ENCODE results near the gene NUP85.
"Not testable (repeated sequence)": the region's sequence is repeated elsewhere in the genome, so short reads cannot be mapped to it uniquely, and the experiment has no call there.

NUP85 gene

GRCh38 chr17:75241143-75241430 is 35.6 kb downstream of the NUP85 start:
- Histone ChIP-seq H3K9me3 (no peaks in the 10 kb centered on the region), H3K4me1 (no peaks in the 10 kb centered on the region), H3K36me3 (replicated peaks) (peaks cover 94% of the 10 kb centered on the region), H3K27me3 (ENCODE audit: low read depth) (no peaks in the 10 kb centered on the region), H3K4me3 (no peak overlapping the region)
- no peak for DNase-seq (ENCODE audit: low spot score in 2 of 2)
- in situ Hi-C loops (cut with MboI; ENCODE audit: low sequenced_read_pairs), result no loop called here

GRCh38 chr17:75241502-75241901 is 36.0 kb downstream of the NUP85 start:
- Histone ChIP-seq H3K4me3 (no peak overlapping the region), H3K27me3 (ENCODE audit: low read depth) (no peaks in the 10 kb centered on the region), H3K4me1 (no peaks in the 10 kb centered on the region), H3K36me3 (replicated peaks) (peaks cover 94% of the 10 kb centered on the region), H3K9me3 (no peaks in the 10 kb centered on the region)
- in situ Hi-C loops (cut with MboI; ENCODE audit: low sequenced_read_pairs), result no loop called here
- DNase-seq (ENCODE audit: low spot score in 2 of 2), result no peak

- in situ Hi-C loops (cut with MboI; ENCODE audit: low sequenced_read_pairs), result no loop called here
- Histone ChIP-seq H3K4me1 (no peaks in the 10 kb centered on the region), H3K4me3 (no peak overlapping the region), H3K36me3 (replicated peaks) (peaks cover 91% of the 10 kb centered on the region), H3K27me3 (ENCODE audit: low read depth) (no peaks in the 10 kb centered on the region), H3K9me3 (no peaks in the 10 kb centered on the region)
- DNase-seq (ENCODE audit: low spot score in 2 of 2), result no peak
Observed at GRCh38 chr17:75241996-75242460, 36.5 kb downstream of the NUP85 start.

- peaks cover 86% of the 10 kb centered on the region for H3K36me3 ChIP-seq (replicated peaks)
- no peaks in the 10 kb centered on the region for H3K4me1 ChIP-seq
- no peak for DNase-seq (ENCODE audit: low spot score in 2 of 2)
- no peak overlapping the region for H3K4me3 ChIP-seq
- no peaks in the 10 kb centered on the region for H3K9me3 ChIP-seq
- H3K27me3 ChIP-seq (ENCODE audit: low read depth), result no peaks in the 10 kb centered on the region
- in situ Hi-C loops (cut with MboI; ENCODE audit: low sequenced_read_pairs), result no loop called here
Observed at GRCh38 chr17:75242461-75243042, 37.1 kb downstream of the NUP85 start.

DNA sequence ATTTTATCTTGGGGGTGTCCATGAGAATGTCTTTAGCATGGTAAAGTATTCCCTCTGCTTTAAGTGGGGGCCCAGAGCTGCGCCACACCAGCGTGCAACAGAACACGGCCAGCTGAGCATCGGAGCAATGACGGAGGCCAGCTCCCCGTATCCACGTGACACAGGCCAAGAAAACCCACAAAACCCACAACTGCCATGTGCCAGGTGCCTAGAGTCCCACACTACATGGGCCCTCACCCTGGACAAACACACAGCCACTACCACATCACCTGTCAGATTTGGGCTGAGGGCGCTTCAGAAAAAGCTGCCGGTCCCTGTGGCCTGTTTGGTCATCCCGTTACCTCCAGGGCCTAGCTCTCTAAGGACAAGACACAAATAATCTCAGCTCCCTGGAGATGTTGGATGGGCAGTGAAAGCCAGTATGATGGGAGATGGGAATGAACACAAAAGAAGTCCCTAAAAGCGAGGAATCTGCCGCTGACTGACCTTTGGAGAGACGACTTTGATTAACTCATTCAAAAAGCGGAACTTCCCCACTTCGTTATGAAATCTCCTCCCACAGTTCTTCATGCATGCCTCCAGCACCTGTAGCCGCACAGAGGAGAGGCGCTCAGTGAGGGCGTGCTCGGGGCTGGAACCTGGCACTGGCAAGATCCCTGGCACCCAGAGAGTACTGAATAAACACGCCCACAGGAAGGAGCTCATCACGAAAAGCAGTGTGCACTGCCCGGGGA is 38.8 kb downstream of the NUP85 start:
- no peaks in the 10 kb centered on the region for H3K9me3 ChIP-seq
- H3K36me3 ChIP-seq (replicated peaks), result peaks cover 70% of the 10 kb centered on the region
- in situ Hi-C loops (cut with MboI; ENCODE audit: low sequenced_read_pairs), result no loop called here
- H3K4me1 ChIP-seq, result no peaks in the 10 kb centered on the region
- DNase-seq (ENCODE audit: low spot score in 2 of 2), result no peak
- H3K4me3 ChIP-seq, result no peak overlapping the region
- H3K27me3 ChIP-seq (ENCODE audit: low read depth), result no peaks in the 10 kb centered on the region

- H3K4me1 ChIP-seq, result no peaks in the 10 kb centered on the region
- H3K27me3 ChIP-seq (ENCODE audit: low read depth), result no peaks in the 10 kb centered on the region
- DNase-seq (ENCODE audit: low spot score in 2 of 2), result no peak
- peaks cover 65% of the 10 kb centered on the region for H3K36me3 ChIP-seq (replicated peaks)
- in situ Hi-C loops (cut with MboI; ENCODE audit: low sequenced_read_pairs), result no loop called here
- no peaks in the 10 kb centered on the region for H3K9me3 ChIP-seq
- H3K4me3 ChIP-seq, result no peak overlapping the region
Observed at GRCh38 chr17:75245011-75245410, 39.5 kb downstream of the NUP85 start.

GRCh38 chr17:75246404-75246803 is 40.9 kb downstream of the NUP85 start:
- Histone ChIP-seq H3K36me3 (replicated peaks) (peaks cover 51% of the 10 kb centered on the region), H3K4me1 (no peaks in the 10 kb centered on the region), H3K27me3 (ENCODE audit: low read depth) (no peaks in the 10 kb centered on the region), H3K4me3 (no peak overlapping the region), H3K9me3 (no peaks in the 10 kb centered on the region)
- in situ Hi-C loops (cut with MboI; ENCODE audit: low sequenced_read_pairs), result no loop called here
- DNase-seq (ENCODE audit: low spot score in 2 of 2), result no peak

DNA sequence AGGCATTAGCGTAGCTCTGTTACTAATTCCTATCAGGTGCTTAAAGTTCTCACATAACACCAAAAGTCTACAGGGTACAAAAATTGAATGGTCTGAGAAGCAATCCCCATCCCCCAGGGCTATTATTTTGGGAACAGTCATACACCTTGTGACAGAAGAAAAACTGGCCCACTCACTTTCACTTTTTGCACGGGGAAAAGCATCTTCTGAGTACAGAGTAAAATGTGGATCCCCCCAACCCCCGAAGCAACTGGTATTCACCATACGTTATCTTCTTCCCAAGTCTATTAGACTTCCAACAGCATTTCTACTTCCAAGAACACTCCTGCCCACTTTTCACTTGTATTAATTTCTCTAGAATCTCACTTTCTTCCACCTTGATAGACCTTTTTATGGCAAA is 44.1 kb downstream of the NUP85 start:
- Histone ChIP-seq H3K36me3 (replicated peaks) (peaks cover 20% of the 10 kb centered on the region), H3K9me3 (no peaks in the 10 kb centered on the region), H3K4me3 (no peak overlapping the region), H3K4me1 (no peaks in the 10 kb centered on the region), H3K27me3 (ENCODE audit: low read depth) (no peaks in the 10 kb centered on the region)
- DNase-seq (ENCODE audit: low spot score in 2 of 2), result no peak
- in situ Hi-C loops (cut with MboI; ENCODE audit: low sequenced_read_pairs), result no loop called here

DNA sequence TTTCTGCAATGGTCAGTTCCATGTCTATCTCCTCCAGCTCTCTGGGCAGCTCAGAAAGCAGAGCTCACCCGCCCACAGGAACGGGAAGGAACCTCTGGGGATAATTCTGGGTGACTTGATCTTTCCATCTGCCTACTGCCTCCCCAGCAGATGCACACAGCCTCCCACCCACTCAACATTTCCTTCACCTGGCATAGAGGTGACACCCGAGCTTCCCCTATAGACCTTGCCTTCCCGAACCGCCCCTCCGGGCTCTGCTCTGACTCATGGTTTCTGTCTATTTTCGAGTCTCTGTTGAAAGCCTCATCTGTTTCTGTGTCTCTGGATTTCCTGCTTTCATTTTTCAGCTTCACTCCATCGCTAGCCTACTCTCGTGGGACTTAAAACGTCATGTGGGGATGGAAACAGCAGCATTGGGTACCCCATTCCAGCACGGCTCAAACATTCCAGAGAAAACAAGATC is 44.6 kb downstream of the NUP85 start:
- no peaks in the 10 kb centered on the region for H3K4me1 ChIP-seq
- no peaks in the 10 kb centered on the region for H3K27me3 ChIP-seq (ENCODE audit: low read depth)
- in situ Hi-C loops (cut with MboI; ENCODE audit: low sequenced_read_pairs), result no loop called here
- no peak for DNase-seq (ENCODE audit: low spot score in 2 of 2)
- H3K36me3 ChIP-seq (replicated peaks), result peaks cover 15% of the 10 kb centered on the region
- no peak overlapping the region for H3K4me3 ChIP-seq
- no peaks in the 10 kb centered on the region for H3K9me3 ChIP-seq

DNA sequence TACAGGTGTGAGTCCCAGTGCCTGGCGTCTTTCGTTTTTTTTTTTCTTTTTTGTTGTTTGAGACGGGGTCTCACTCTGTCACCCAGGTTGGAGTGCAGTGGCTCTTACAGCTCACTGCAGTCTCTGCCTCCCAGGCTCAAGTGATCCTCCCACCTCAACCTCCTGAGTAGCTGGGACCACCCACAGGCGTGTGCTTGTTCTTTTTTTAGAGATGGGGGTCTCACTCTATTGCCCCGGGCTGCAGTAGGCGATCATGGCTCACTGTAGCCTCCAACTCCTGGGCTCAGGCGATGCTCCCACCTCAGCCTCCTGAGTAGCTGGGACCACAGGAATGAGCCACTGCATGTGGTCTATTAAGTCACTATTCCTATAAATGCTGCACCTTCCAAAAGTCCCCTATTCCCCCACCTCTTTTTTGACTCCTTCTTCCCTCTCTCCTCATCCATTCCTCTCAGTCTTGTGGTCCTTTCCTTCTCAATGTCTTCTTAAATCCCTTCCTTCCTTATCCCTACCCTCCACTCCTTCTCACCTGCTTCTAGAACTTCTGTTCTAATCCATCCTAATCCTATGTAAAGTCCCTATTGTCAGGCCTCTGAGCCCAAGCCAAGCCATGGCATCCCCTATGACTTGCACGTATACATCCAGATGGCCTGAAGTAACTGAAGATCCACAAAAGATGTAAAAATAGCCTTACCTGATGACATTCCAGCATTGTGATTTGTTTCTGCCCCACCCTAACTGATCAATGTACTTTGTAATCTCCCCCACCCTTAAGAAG is 46.7 kb downstream of the NUP85 start:
- H3K27me3 ChIP-seq (ENCODE audit: low read depth), result no peaks in the 10 kb centered on the region
- in situ Hi-C loops (cut with MboI; ENCODE audit: low sequenced_read_pairs), result no loop called here
- H3K4me3 ChIP-seq, result no peak overlapping the region

GRCh38 chr17:75255954-75256698 is 50.6 kb downstream of the NUP85 start:
- H3K4me3 ChIP-seq; H3K27me3 ChIP-seq (ENCODE audit: low read depth); in situ Hi-C loops (cut with MboI; ENCODE audit: low sequenced_read_pairs); H3K4me1 ChIP-seq; H3K9me3 ChIP-seq; H3K36me3 ChIP-seq (replicated peaks); DNase-seq (ENCODE audit: low spot score in 2 of 2): not testable (repeated sequence)

More for the DNA sequence above, 46.7 kb downstream of the NUP85 start:
- Histone ChIP-seq H3K4me1 (no peaks in the 10 kb centered on the region), H3K9me3 (no peaks in the 10 kb centered on the region), H3K36me3 (replicated peaks) (no peaks in the 10 kb centered on the region)
- no peak for DNase-seq (ENCODE audit: low spot score in 2 of 2)

GRCh38 chr17:75257228-75257627 is 51.7 kb downstream of the NUP85 start:
- H3K4me3 ChIP-seq; H3K27me3 ChIP-seq (ENCODE audit: low read depth); H3K9me3 ChIP-seq; in situ Hi-C loops (cut with MboI; ENCODE audit: low sequenced_read_pairs); H3K4me1 ChIP-seq; DNase-seq (ENCODE audit: low spot score in 2 of 2): not testable (repeated sequence)
- peaks cover 14% of the 10 kb centered on the region for H3K36me3 ChIP-seq (replicated peaks)

DNA sequence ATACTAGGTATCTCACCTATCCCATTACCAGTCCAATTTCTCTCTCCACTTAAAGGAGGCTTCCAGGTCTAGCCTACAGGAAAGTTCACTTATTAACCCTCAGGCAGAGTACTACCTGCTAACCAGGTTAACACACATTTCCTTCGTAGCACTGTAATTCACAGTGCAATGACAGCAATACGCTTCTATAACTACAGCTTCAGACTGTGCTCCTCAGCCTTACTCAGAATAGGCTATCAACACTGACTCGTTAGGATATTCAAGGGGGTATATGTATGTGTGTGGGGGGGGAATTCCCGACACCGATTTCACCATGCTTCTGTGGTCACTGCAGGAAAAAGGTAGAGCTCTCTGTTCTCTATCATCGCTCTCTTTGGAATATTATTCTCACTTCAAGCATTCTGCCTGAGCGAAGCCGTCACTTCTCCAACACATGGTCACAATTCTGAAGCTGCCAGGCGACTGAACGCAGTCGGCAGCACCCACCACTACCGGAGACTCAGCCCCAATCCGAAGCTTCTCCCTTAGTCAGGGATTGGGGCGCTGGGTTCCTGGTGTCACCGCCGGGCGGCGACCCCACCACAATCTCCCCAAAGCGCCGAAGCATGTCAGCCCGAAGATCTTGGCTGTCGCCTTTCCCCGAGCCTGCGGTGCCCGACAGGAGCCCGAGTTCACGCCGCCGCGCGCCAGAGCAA is 55.3 kb downstream of the NUP85 start:
- Histone ChIP-seq H3K27me3 (ENCODE audit: low read depth) (no peaks in the 10 kb centered on the region), H3K9me3 (no peaks in the 10 kb centered on the region), H3K4me1 (peaks cover 9% of the 10 kb centered on the region), H3K4me3 (peak overlapping the region; percentile 100), H3K36me3 (replicated peaks) (peaks cover 39% of the 10 kb centered on the region)
- in situ Hi-C loops (cut with MboI; ENCODE audit: low sequenced_read_pairs), result no loop called here
- no peak for DNase-seq (ENCODE audit: low spot score in 2 of 2)
